Non-pigmented ciliary epithelial cell (primary cell): Measurements from ENCODE around the gene ORAI2.

Experiments used
- DNase-seq: peaks from one replicate; pipeline ENCODE4 v3.0.0-alpha.2; 2010; ENCODE audit warnings: low read depth

ORAI2 gene

GRCh38 chr7:102415685-102416225, 17.6 kb upstream of the ORAI2 start:
- DNase-seq: no peak

DNA sequence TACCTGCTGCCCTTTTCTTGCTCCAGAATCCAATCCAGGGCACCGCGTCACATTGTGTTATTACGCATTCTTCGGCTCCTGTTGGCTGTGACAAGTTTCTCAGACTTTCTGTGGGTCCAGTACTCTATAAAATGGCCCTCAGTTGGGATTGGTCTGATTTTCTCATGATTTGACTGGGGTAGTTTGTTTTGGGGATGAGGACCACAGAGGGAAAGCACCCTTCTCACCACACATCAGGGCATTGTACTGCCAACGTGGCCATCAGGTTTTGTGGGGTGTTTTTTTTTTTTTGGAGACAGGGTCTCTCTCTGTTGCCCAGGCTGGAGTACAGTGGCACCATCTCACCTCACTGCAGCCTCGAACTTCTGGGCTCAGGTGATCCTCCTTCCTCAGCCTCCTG, 17.0 kb upstream of the ORAI2 start:
- DNase-seq: no peak

DNA sequence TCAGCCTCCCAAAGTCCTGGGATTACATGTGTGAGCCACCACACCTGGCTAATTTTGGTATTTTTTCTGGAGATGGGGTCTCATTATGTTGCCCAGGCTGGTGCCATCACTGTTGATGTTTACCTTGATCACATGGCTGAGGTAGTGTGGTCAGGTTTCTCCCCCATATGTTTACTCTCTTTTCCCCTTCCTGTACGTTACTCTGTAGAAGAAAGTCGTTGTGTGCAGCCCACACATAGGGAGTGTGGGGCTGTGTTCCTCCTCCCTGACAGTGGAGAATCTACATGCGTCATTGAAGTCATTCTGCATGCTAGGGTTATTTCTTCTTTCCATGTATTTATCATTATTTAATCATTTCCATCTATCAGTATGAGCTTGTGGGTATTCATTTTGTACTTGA, 16.3 kb upstream of the ORAI2 start:
- no peak for DNase-seq

- DNase-seq: no peak
Measured at GRCh38 chr7:102418592-102418991, 14.8 kb upstream of the ORAI2 start.

- DNase-seq: no peak
Measured at GRCh38 chr7:102421706-102422240, 11.6 kb upstream of the ORAI2 start.

- no peak for DNase-seq
Measured at GRCh38 chr7:102424129-102424551, 9.2 kb upstream of the ORAI2 start.

GRCh38 chr7:102424787-102425218, 8.6 kb upstream of the ORAI2 start:
- DNase-seq: no peak

DNA sequence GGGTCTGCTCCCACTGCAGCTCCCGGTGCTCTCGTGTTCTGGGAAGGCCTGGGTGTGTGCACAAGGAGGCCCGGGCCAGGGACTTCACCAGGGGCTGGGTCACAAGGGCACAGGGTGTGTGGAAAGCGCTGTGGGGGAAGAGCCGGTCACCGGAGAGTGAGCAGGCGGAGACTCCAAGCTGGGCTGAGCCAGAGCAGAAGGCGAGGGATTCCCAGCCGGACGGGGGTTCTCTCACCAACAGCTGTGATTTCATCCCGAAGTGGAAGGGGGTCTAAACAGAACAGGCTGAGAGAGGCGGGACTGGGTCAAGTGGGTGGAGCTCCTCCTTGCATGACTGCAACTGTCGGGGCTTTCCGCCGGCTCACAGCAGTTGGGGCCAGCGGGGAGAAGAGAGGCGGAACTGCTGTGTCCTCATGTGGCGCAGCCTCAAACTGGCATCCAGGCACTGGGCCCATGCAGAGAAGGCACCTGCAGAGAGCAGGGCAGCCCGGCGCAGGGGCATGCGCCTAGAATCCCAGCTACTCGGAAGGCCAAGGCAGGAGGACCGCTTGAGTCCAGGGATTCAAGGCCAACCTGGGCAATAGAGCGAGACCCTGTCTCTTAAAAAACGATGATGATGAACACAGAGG, 7.6 kb upstream of the ORAI2 start:
- DNase-seq: no peak

GRCh38 chr7:102426268-102427018, 6.9 kb upstream of the ORAI2 start:
- DNase-seq: no peak

GRCh38 chr7:102427019-102427405, 6.4 kb upstream of the ORAI2 start:
- no peak for DNase-seq

DNA sequence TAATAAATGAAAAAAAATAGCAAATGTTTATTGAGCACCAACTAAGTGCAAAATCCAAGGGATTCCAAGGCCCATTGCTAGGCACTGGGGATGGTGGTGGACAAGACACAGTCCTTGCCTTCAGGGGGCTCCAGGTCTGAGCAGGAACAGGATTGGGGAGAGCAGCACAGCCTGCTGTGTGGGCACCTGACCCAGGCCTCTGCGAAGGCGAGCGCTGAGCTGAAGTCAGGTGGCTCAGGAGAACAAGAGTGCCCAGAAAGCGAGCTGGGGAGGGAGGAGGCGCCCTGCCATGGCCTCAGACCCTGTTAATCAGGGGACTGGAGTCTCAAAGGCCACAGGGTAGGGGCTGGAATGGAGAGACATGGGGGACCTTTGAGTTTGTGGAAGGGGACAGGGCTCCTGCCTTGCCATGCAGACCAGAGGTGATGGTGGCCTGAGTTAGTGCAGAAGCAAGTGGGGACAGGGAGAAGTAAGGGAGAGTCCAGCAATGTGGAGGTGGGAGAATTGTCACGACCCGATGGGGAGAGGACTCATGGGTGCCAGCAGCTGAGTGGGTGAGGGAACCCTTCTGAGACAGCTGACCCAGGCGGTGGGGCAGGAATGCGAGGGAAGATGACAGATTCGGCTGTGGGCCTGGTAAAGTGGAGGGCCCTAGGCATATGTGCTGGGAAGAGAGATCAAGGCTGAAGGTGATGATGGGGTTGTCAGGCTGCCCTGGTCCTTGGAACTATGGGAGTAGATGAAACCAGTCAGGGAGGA, 4.1 kb upstream of the ORAI2 start:
- no peak for DNase-seq

DNA sequence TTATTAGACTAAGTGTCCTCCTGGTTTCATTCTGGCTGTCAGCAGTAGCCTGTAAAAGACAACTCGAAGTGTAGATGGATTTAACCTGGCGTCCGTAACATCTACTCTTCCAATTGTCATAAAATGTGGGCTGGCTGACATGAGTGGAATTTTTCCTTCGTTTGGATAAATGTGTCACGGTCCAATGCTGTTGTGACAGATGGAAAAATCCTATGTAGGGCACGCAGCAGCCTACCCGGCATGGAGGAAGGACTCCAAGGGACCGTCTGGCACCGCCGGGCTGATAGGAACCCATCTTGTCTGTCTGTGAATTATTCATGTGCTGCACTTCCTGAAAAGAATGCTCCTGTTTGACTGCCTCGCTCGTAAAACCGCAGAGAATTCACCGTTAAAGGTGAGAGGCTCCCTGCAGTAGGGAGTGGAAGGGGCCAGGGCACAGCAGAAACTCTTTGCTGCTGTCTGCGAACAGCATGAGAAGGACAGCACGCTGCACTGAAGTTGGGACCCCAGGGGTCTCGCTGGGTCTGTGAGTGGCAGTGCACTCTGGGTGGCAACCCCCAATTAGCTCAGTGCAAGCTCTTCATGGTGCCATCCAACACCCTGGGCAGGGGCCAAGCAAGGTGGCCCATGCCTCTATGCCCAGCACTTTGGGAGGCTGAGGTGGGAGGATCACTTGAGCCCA, 1.6 kb upstream of the ORAI2 start:
- no peak for DNase-seq

- DNase-seq: no peak
Measured at GRCh38 chr7:102432442-102433218, 745 bp upstream of the ORAI2 start.

DNA sequence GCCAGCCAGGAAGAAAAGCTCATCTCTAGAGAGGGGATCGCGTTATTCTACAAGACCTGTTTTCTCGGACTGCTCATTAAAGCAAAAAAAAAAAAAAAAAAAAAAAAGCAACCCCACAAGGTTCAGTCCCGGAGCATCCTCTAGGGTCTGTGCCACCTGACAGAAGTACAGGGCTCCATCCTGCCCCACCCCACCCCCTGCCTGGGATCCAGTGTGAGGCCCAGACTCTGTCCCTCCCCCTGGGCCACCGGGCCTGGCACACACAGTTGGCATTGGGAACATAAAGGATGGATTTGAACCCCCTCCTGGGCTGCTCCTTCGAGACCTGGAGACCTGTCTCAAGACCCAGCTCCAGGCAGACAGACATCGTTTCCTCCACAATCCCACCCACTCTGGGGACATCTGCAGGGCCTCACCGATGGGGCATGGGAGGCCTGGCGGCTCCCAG, 688 bp downstream of the ORAI2 start:
- no peak for DNase-seq

GRCh38 chr7:102436118-102436517, 2.7 kb downstream of the ORAI2 start:
- no peak for DNase-seq

- peak; percentile 44 for DNase-seq
Measured at GRCh38 chr7:102439963-102440795, 6.8 kb downstream of the ORAI2 start.

DNA sequence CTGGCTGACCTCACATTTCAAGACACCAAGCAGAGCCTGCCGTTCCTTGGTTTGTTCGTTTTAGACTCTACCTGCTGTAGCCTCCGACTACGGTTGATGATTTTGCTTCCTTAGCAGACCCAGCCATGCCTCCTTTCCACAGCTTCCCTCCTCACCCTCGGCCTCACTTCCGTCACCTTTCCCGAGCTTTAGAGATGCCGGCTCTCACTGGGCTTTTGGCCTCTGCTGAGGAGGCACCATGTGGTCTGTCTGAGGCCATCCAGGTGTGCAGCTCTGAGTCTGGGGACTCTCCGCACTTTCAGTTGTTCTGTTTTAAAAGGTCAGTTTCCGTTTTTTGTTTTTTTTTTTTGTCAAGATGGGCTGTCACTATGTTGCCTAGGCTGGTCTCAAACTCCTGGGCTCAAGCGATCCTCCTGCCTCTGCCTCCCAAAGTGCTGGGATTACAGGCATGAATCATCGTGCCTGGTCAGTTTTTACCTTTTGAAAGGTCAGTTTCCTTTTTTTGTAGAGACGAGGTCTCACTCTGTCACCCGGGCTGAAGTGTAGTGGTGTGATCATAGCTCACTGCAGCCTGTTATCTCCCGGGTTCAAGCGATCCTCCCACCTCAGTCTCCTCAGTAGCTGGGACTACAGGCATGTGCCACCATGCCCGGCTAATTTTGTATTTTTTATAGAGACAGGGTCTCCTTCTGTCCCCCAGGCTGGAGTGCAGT, 11.7 kb downstream of the ORAI2 start:
- no peak for DNase-seq

DNA sequence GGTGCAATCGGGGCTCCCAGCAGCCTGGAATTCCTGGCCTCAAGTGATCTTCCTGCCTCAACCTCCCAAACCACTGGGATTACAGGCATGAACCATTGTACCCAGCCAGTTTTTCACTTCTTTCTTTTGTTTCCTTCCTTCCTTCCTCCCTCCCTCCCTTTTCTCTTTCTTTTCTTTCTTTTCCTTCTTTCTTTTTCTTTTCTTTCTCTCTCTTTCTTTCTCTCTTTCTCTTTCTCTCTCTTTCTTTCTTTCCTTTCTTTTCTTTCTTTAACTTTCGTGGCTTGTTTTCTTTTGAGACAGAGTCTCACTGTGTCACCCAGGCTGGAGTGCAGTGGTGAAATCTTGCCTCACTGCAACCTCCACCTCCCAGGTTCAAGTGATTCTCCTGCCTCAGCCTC, 12.3 kb downstream of the ORAI2 start:
- DNase-seq: no peak

- no peak for DNase-seq
Measured at GRCh38 chr7:102446387-102447156, 13.2 kb downstream of the ORAI2 start.
